GM10248 (cell line): ENCODE data around the gene NR4A1.
A peak's percentile ranks its signal among the peaks of the same experiment; 100 is the strongest.

ENCODE experiments used
- CTCF ChIA-PET: fragments of 300-600 bp; sonication (Branson Sonifier 250); formaldehyde crosslinking; extraction: SDS; loops from one replicate; lab custom pipeline; 2021; ENCODE audit warnings: antibody characterized with exemption; lab: Yijun Ruan, JAX
- POLR2A ChIA-PET: fragments of 350-650 bp; sonication (Branson Sonifier 250); formaldehyde crosslinking; extraction: SDS; loops from one replicate; lab custom pipeline; 2020; ENCODE audit warnings: antibody characterized with exemption; lab: Yijun Ruan, JAX
- DNase-seq: peaks from one replicate; pipeline ENCODE4 v3.0.0; 2012; ENCODE audit errors: extremely low spot score
- TF ChIP-seq, protein P1 (sequence below): IDR thresholded peaks from 2 replicates; pipeline ENCODE4 v1.5.1; 2012; ENCODE audit warnings: mild to moderate bottlenecking, low read depth; ENCODE audit errors: extremely low read depth, missing control alignments, control extremely low read depth

NR4A1 gene

DNA sequence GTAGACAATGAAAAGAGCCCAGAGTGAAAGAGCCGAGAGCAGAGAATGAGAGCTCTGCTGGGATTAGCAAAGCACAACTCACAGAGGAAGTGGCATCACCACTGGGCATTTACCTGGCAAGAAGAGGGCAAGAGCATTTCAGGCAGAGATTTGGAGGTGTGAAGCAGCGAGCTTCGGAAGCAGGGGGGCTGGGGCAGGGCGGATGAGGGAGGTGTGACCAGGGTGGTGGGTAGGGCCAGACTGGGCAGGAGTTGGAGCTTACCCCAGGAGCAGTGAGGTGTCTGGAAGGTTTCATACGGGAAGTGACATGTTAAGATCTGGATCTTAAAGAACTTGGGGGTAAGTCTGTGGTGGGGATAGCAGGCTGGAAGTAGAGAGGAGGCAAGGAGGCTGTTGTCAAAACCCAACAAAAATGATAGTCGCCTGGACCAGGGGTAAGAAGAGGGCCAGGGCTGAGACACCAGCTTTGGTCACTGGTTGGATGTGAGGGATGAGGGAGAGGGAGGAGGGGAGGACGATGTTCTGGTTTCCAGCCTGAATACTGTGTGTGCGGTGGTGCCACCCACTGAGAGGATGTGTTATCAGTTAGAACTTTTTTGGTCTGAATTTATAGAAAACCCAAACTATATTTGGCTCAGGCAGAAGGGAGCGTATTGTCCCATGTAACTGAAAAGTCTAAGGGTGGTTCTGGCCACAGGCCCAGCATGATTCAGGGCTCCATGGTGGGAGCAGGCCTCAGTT is 33.4 kb downstream of the NR4A1 start:
- TF ChIP-seq, protein P1, sequence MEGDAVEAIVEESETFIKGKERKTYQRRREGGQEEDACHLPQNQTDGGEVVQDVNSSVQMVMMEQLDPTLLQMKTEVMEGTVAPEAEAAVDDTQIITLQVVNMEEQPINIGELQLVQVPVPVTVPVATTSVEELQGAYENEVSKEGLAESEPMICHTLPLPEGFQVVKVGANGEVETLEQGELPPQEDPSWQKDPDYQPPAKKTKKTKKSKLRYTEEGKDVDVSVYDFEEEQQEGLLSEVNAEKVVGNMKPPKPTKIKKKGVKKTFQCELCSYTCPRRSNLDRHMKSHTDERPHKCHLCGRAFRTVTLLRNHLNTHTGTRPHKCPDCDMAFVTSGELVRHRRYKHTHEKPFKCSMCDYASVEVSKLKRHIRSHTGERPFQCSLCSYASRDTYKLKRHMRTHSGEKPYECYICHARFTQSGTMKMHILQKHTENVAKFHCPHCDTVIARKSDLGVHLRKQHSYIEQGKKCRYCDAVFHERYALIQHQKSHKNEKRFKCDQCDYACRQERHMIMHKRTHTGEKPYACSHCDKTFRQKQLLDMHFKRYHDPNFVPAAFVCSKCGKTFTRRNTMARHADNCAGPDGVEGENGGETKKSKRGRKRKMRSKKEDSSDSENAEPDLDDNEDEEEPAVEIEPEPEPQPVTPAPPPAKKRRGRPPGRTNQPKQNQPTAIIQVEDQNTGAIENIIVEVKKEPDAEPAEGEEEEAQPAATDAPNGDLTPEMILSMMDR: no peak
- POLR2A ChIA-PET: no interaction called here
- CTCF ChIA-PET: interaction anchor here (0.9 to 42.5 kb wide), 9 partner anchors 9 to 91 kb away, joined by 3 to 1220 read pairs (median 14); partner anchors contain the start of gene ATG101
- DNase-seq: no peak

DNA sequence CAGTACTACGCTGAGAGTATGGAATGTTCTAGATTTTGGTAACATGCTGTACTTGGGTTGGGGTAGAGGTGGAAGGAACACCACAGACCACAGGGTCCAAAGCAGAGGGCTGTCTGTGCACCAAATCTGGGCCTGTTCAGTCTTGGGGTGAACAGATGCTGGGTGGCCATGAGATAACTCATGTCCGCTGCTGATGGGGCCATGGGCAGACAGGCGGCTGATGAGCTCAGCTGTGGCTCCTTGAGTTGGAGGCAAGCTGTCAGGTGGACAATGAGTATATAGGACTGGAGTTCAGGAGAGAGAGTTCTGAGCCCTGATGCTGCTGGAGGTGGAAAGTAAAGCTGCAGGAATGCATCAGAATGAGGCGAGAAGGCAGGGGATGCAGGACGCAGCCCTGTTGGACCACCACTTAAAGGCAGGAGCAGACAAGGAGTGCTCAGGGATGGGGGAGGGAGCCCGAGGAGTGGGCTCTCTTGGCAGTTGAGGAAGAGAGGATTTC is 34.5 kb downstream of the NR4A1 start:
- TF ChIP-seq, protein P1: no peak
- ChIA-PET POLR2A (no interaction called here), CTCF (interaction anchor here (0.7 to 42.5 kb wide), 8 partner anchors 8 to 92 kb away, joined by 3 to 1220 read pairs (median 14); partner anchors contain the start of gene ATG101)
- no peak for DNase-seq

DNA sequence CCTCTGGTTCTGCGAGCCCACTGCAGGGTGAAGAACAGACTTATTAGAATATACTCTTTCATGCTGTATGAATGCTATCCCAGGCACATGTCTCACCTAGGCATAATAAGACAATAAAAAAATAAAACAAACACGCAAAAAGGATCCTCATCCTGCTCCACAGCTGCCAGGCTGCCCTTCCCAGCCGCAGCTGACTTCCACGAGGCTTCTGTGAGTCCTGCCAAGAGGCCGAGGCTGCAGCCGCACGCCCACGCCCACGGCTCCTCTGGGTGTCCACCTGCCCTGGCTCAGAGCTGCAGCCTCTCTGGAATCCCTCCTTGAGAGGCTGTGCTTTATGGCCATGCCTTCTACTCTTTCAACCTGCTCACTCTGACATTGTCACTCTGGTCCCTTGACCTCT is 35.1 kb downstream of the NR4A1 start:
- TF ChIP-seq, protein P1: no peak
- ChIA-PET CTCF (interaction anchor here (0.7 to 42.5 kb wide), 6 partner anchors 15 to 93 kb away, joined by 3 to 1220 read pairs (median 15); partner anchors contain the start of gene ATG101), POLR2A (no interaction called here)
- no peak for DNase-seq

DNA sequence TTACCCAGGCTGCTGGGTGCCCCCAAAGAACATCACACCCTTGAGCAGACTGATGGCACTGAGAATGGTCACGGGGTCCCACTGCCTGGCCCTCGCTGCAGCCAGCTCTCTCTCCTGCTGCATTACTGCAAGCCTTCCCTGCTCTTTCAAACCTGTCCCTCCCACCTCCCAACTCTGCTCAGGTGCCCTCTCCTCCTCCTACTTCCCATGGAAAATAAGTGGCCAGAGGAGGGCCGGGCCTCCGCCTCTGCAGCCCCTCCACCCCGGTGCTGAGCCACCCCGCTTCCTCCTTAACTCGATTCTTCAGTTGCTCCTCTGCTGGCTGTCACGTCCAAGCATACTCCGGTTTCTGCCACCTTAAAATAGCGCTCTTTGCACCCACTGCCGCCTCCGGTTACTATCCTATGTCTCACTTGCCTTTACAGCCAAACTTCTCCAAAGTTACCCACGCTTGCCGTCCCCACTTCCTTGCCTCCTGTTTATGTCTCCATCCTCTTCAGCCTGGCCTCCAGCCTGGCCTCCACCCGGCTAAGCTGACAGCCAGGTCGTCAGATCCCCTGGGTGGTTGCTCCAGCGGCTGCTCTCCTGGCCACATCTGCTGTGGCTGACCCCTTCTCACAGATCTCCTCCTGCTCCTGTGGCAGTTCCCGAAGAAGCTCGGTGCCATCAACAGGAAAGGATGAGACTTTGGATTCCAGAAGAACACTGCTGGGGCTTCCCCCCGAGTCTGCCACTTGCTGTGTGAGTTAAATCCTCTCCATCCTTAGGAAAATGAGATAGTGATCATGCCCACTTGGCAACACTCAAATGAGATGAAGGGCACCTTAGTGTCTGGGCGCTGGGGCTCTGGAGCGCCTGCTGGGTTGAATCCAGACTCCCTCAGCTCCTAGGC is 35.9 kb downstream of the NR4A1 start:
- TF ChIP-seq, protein P1: no peak
- CTCF ChIA-PET: interaction anchor here (1.6 to 42.5 kb wide), 5 partner anchors 16 to 94 kb away, joined by 6 to 1220 read pairs (median 15); partner anchors contain the start of gene ATG101

DNA sequence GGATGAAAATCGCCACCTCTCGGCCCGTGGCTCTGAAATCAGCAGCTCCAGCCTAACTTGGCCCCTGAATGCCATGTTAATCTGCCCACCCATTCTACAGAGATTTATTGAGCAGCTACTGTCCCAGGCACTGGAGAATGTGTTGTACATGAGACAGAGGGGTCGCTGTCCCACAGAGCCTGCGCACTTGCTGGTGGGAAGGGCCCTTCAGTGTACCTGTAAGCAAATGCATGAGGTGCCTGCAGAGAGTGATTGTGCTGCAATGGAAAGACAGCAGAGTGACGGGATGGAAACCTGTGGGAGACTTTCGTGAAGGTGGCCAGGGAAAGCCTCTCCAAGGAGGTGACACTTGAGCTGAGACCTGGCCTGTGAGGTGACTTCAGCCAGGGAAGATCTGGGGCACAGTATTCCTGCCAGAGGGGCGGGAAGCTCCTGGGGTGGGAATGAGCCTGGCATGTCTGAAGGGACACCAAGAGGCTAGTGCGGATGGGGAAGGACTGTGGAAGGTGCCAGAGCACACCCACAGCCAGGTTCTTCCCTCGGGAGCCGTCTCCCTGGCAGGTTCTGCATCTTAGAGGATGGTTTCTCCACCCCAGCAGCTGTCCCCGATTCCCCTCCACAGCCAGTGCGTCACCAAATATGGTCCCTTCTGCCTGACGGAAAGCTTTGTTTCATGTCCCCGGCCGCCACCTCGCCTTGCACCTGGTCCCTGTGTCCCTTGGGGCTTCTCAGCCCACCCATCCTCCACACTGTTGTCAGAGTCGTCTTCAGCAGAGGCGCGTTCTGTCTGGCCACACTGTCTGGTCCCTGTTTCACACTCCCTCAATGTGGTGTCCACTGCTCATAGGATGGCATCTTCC is 36.9 kb downstream of the NR4A1 start:
- TF ChIP-seq, protein P1: no peak
- ChIA-PET POLR2A (no interaction called here), CTCF (interaction anchor here (0.9 to 42.5 kb wide), 7 partner anchors 15 to 95 kb away, joined by 3 to 1220 read pairs (median 3); partner anchors contain the start of gene ATG101)
- DNase-seq: peak; percentile 65

More for the DNA sequence above, 35.9 kb downstream of the NR4A1 start:
- POLR2A ChIA-PET: no interaction called here
- peak; percentile 10 for DNase-seq

DNA sequence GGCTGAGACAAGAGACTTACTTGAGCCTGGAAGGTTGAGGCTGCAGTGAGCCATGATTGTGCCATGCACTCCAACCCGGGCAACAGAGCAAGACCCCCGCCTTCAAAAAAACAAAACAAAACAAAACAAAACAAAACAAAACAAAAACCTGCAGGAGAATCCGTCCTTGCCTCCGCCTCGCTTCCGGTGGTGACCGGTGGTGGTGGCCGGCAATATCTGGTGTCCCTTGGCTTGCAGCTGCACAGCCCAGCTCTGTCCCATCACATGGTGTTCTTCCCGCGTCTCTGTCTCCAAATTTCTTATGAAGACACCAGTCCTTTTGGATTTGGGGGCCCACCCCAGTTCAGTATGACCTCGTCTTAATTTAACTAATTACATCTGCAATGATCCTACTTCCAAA is 38.2 kb downstream of the NR4A1 start:
- CTCF ChIA-PET: interaction anchor here (2.9 to 42.5 kb wide), 2 partner anchors 8 to 57 kb away, joined by 11 to 1220 read pairs; no protein-coding TSS in a partner anchor
- TF ChIP-seq, protein P1: no peak
- no peak for DNase-seq
- POLR2A ChIA-PET: no interaction called here
